PC-3 (cell line): ENCODE measurements around the gene CXCR6. TPM values are rescaled to one million over a fixed set of nuclear protein-coding genes. Genes with fewer than 3 reads are reported as not detected.

Experiments
- ATAC-seq: fragments of 200-7000 bp; cut with Tn5 transposase; 2 replicates; pipeline ENCODE4 v1.9.1; 2020; ENCODE audit warnings: mild to moderate bottlenecking, moderate library complexity
- Bru-seq: library from RNA; stranded (reverse); fragments of 400-500 nt; gene quantifications from one replicate; lab custom pipeline; 2021; lab: Mats Ljungman, UMichigan
- BruChase-seq, 2 experiments: library from RNA; stranded (reverse); fragments of 400-500 nt; gene quantifications; one replicate each; lab custom pipeline; 2021; lab: Mats Ljungman, UMichigan
- BruUV-seq: library from RNA; stranded (reverse); fragments of 400-500 nt; replicated peaks from 2 replicates; lab custom pipeline; 2021; lab: Mats Ljungman, UMichigan
- CTCF ChIA-PET: fragments of 300-600 bp; sonication (Branson Sonifier 250); formaldehyde crosslinking; loops from one replicate; lab custom pipeline; 2022; ENCODE audit warnings: antibody characterized with exemption; lab: Charles Lee
- POLR2A ChIA-PET: fragments of 300-600 bp; sonication (Branson Sonifier 250); formaldehyde crosslinking; loops from one replicate; lab custom pipeline; 2022; ENCODE audit warnings: antibody characterized with exemption; ENCODE audit not compliant: unreplicated experiment; lab: Charles Lee
- DNase-seq: peaks from one replicate; pipeline ENCODE4 v3.0.0-alpha.2; 2015
- H2AFZ ChIP-seq: fragments of 300-600 bp; sonication (generic); 2 replicates; pipeline ENCODE4 v1.6.0; 2016; ENCODE audit warnings: antibody characterized with exemption, low read length
- H3F3A ChIP-seq: fragments of 300-600 bp; sonication (generic); one replicate; pipeline ENCODE4 v1.6.0; 2017; ENCODE audit warnings: antibody characterized with exemption, low read length, control low read depth, mild to moderate bottlenecking; ENCODE audit not compliant: unreplicated experiment
- H3K27ac ChIP-seq: fragments of 300-600 bp; sonication (generic); 2 replicates; pipeline ENCODE4 v1.5.1; 2016; ENCODE audit warnings: mild to moderate bottlenecking, low read length
- H3K27me3 ChIP-seq: fragments of 300-600 bp; sonication (generic); 2 replicates; pipeline ENCODE4 v1.6.1; 2016; ENCODE audit warnings: low read length, mixed read lengths
- H3K36me3 ChIP-seq: fragments of 300-600 bp; sonication (generic); 2 replicates; pipeline ENCODE4 v1.6.1; 2016; ENCODE audit warnings: low read depth, mixed run types, low read length, mixed read lengths
- H3K4me1 ChIP-seq: fragments of 300-600 bp; sonication (generic); 2 replicates; pipeline ENCODE4 v1.5.1; 2016; ENCODE audit warnings: low read length; ENCODE audit not compliant: insufficient read depth
- H3K4me2 ChIP-seq: fragments of 300-600 bp; sonication (generic); 2 replicates; pipeline ENCODE4 v1.6.0; 2016; ENCODE audit warnings: low read length
- H3K4me3 ChIP-seq: fragments of 300-600 bp; sonication (generic); 2 replicates; pipeline ENCODE4 v1.5.1; 2016; ENCODE audit warnings: mild to moderate bottlenecking, low read length, mixed read lengths
- H3K79me2 ChIP-seq: fragments of 300-600 bp; sonication (generic); 2 replicates; pipeline ENCODE4 v1.6.1; 2017; ENCODE audit warnings: low read length, mixed read lengths
- H3K9ac ChIP-seq: fragments of 300-600 bp; sonication (generic); 2 replicates; pipeline ENCODE4 v1.6.0; 2016; ENCODE audit warnings: mild to moderate bottlenecking, low read length
- H3K9me2 ChIP-seq: fragments of 300-600 bp; sonication (generic); replicated peaks from 2 replicates; pipeline ENCODE4 v1.6.1; 2016; ENCODE audit warnings: mixed run types, low read length, mixed read lengths
- H3K9me3 ChIP-seq: fragments of 300-600 bp; sonication (generic); 2 replicates; pipeline ENCODE4 v1.6.1; 2016; ENCODE audit warnings: low read length, mixed read lengths
- H4K20me1 ChIP-seq: fragments of 300-600 bp; sonication (generic); 2 replicates; pipeline ENCODE4 v1.6.1; 2016; ENCODE audit warnings: low read length, mixed read lengths
- EZH2 ChIP-seq: fragments of 300-600 bp; sonication (generic); IDR thresholded peaks from one replicate; pipeline ENCODE4 v1.6.1; 2017; ENCODE audit warnings: antibody characterized with exemption, mild to moderate bottlenecking, low read length; ENCODE audit not compliant: unreplicated experiment
- EZH2phosphoT487 ChIP-seq: fragments of 300-600 bp; sonication (generic); IDR thresholded peaks from 2 replicates; pipeline ENCODE4 v1.6.1; 2018; ENCODE audit warnings: mild to moderate bottlenecking, antibody characterized with exemption, low read length, borderline replicate concordance
- intact Hi-C: fragments of 100-400 bp; cut with micrococcal nuclease; formaldehyde crosslinking; loops from 2 replicates; pipeline ENCODE4 v1.9.0; 2023
- long read RNA-seq: library from polyadenylated mRNA; unstranded; transcript quantifications from one replicate; pipeline ENCODE4 v2.0.0, GENCODE V29; 2021; ENCODE audit not compliant: unreplicated experiment
- total RNA-seq: library from RNA; depleted of rRNA; stranded (reverse); fragments of >200 nt; gene quantifications from 2 replicates; pipeline ENCODE4 v1.2.3, GENCODE V29; 2014; rRNA removed
- TF ChIP-seq, protein P1 (sequence below): fragments of 300-600 bp; sonication (generic); conservative IDR thresholded peaks from 2 replicates; pipeline ENCODE4 v1.5.1; 2017; ENCODE audit warnings: antibody characterized with exemption, low read depth, mild to moderate bottlenecking, low read length

Gene CXCR6
- total RNA-seq = not detected in 2 replicates
- not detected for Bru-seq, nascent RNA
- percentile 8 among the genes with signal in this experiment for BruChase-seq, experiment 1, labeled RNA remaining after a 6-hour chase
- not detected for BruChase-seq, experiment 2, labeled RNA remaining after a 2-hour chase
- long read RNA-seq = 0 reads

- Histone ChIP-seq H3K79me2 (no peaks in the 10 kb centered on the region), H3K9me3 (no peaks in the 10 kb centered on the region), H3K36me3 (peaks cover 20% of the 10 kb centered on the region; the same call in 1 of the 2 replicates), H3K4me3 (no peak within 1 kb of the TSS), H3K4me1 (peaks cover 16% of the 10 kb centered on the region), H3K27ac (no peak within 1 kb of the TSS), H3K27me3 (no peaks in the 10 kb centered on the region), H4K20me1 (no peaks in the 10 kb centered on the region), H3K9ac (no peak within 1 kb of the TSS), H3K4me2 (no peak within 1 kb of the TSS), H3F3A (no peaks in the 10 kb centered on the region), H3K9me2 (no peaks in the 10 kb centered on the region), H2AFZ (no peak within 1 kb of the TSS)
- CTCF ChIA-PET = interaction anchor here (0.6 to 0.7 kb wide), 4 partner anchors 133 to 435 kb away, joined by 3 to 17 read pairs (median 4); no protein-coding TSS in a partner anchor
- POLR2A ChIA-PET = interaction anchor here (0.5 kb wide), 1 partner anchor 253 kb away, joined by 4 read pairs; no protein-coding TSS in a partner anchor
- DNase-seq = peak; percentile 36
- intact Hi-C loops = no loop called here
- TF ChIP-seq, protein P1, sequence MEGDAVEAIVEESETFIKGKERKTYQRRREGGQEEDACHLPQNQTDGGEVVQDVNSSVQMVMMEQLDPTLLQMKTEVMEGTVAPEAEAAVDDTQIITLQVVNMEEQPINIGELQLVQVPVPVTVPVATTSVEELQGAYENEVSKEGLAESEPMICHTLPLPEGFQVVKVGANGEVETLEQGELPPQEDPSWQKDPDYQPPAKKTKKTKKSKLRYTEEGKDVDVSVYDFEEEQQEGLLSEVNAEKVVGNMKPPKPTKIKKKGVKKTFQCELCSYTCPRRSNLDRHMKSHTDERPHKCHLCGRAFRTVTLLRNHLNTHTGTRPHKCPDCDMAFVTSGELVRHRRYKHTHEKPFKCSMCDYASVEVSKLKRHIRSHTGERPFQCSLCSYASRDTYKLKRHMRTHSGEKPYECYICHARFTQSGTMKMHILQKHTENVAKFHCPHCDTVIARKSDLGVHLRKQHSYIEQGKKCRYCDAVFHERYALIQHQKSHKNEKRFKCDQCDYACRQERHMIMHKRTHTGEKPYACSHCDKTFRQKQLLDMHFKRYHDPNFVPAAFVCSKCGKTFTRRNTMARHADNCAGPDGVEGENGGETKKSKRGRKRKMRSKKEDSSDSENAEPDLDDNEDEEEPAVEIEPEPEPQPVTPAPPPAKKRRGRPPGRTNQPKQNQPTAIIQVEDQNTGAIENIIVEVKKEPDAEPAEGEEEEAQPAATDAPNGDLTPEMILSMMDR = no peak
- no peak for TF ChIP-seq EZH2
- no peak for TF ChIP-seq EZH2phosphoT487
- ATAC-seq = peak; percentile 29
- no TSS peak for BruUV-seq
Observed at GRCh38 chr3:45943207-45943846, at the start of gene CXCR6. Gene CXCR6 (plus strand): TSS chr3:45943464. CDS start chr3:45946482, 3,018 bp downstream.

DNA sequence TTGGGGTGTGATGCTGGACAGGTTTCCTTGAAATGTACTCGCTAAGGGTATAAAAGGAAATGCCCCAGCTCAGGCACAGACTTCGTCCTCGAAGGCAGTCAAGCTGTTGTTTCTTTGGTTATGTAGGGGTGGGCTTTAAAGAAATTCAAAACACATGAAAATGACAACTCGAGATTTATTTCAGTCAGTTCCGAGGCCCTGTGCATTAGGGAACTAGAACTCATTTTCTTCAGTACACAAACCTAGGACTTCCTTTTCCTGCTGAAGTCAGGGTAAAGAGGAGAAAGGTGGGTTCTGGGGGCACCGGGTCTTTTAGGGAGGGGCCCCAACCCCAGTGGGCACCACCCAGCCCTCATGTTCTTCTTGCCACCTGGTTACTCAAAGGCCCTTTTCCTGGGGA, 49.2 kb upstream of the CXCR6 start:
- Histone ChIP-seq H3K4me2 (no peak overlapping the region), H4K20me1 (no peaks in the 10 kb centered on the region), H3K27me3 (no peaks in the 10 kb centered on the region), H3K4me1 (peaks cover 25% of the 10 kb centered on the region), H3K9me2 (no peaks in the 10 kb centered on the region), H3K9ac (no peak overlapping the region), H3K36me3 (no peaks in the 10 kb centered on the region), H3K79me2 (no peaks in the 10 kb centered on the region), H2AFZ (no peak overlapping the region), H3F3A (no peaks in the 10 kb centered on the region), H3K9me3 (no peaks in the 10 kb centered on the region), H3K4me3 (no peak overlapping the region), H3K27ac (no peak overlapping the region)
- ChIA-PET POLR2A (no interaction called here), CTCF (no interaction called here)
- no peak for TF ChIP-seq EZH2
- TF ChIP-seq EZH2phosphoT487 = no peak
- TF ChIP-seq, protein P1 = no peak
- intact Hi-C loops = no loop called here
- no TSS peak for BruUV-seq
- no peak for DNase-seq
- ATAC-seq = no peak
